Stimulated activated CD8-positive, alpha-beta memory T cell treated with anti-CD3 and anti-CD28 coated beads, Interleukin-7, amount 100 ng/mL, for 48 hours (primary cell): Measurements from ENCODE around the gene ASCL3.
"Not testable (repeated sequence)": the region's sequence is repeated elsewhere in the genome, so short reads cannot be mapped to it uniquely, and the experiment has no call there.

Experiments
- DNase-seq, 2 donors: peaks; one replicate each; pipeline ENCODE4 v3.0.0-alpha.2; 2020; ENCODE audit warnings: low read depth in 1 of 2; ENCODE audit errors: extremely low read depth in 1 of 2

The ASCL3 gene

DNA sequence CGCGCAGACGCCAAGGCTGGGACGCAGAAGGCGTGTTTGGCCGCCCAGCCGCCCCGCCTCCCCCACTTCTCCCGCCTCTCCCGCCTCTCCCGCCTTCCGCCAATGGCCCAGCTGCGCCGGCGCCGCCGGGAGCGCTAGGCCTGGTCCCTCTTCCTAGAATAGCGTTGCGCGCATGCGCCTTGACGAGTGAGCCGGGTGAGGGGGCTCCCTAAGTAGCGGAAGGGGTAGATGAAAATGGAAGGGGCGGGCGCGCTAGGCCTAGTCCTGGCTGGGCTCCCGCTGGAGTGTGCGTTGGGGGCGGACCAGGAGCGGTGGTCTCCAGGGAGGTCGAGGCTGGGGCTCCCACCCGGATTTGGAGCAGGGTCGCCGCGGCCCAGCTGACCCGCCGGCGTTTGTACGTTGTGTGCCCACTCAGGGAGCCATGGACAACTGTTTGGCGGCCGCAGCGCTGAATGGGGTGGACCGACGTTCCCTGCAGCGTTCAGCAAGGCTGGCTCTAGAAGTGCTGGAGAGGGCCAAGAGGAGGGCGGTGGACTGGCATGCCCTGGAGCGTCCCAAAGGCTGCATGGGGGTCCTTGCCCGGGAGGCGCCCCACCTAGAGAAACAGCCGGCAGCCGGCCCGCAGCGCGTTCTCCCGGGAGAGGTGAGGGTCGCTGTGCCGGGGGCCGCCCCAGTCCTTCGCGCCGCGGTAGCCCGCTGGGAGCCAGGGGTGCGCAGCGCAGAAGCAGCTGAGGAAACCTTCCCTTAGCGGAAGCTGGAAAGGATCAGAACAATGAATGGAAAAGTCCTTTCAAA, 31.6 kb downstream of the ASCL3 start, which contains the start of gene AKIP1:
Gene AKIP1, plus strand, starts transcription at position 161 of the 795 bp plus-strand sequence. Its CDS starts 261 bp downstream, at position 422.
- DNase-seq = peak; percentile 83 to 88

DNA sequence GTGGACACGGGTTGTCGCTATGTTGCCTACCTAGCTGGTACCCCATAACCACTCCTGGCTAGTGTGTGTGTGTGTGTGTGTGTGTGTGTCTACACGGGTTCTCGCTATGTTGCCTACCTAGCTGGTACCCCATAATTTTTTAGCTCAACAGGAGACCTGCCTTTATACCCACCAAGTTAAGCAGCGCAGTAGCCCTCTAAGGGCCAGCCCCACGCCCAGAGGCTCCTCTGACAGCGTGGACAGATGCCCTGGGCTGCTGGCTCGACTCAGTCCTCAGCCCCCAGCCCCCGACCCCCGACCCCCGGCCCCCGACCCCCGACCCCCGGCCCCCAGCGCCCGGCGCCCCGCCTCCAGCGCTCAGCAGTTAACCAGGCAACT, 32.2 kb downstream of the ASCL3 start:
- no peak for DNase-seq

DNA sequence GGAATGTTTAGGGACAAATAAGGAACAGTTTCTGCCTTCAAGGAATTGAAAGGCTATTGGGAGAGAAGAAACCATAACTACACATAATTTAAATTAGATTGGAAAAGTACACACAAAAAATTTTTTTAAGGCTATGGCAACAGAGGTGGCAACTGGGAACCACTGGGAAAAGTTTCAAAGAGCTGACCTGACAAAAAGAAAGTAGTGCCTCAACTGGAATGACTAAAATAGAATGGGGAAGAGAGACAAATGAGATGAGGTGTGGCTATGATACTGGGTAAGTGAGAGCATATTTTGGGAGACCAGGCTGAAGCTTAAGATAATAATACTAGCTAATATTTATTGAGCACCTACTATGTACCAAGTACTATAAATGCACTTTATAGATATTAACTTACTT, 34.7 kb downstream of the ASCL3 start:
- DNase-seq = no peak

DNA sequence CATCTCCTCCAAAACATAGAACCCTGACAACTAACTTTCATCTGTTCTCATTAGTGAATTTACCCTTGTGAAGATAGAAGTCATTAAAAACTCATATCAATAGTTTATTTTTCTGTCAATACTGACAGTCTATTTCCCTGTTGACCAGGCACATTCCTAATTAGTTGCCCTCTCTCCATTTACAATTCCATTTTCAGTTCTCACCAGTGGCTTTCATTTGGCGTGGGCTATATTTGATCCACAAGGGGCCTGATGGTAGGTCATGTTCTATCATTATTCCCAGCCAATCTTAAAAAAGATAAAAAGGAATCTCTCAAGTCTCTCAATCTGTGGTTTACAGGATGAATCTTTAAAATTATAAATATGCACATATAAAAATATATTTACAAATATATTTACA, 35.7 kb downstream of the ASCL3 start:
- DNase-seq = no peak

DNA sequence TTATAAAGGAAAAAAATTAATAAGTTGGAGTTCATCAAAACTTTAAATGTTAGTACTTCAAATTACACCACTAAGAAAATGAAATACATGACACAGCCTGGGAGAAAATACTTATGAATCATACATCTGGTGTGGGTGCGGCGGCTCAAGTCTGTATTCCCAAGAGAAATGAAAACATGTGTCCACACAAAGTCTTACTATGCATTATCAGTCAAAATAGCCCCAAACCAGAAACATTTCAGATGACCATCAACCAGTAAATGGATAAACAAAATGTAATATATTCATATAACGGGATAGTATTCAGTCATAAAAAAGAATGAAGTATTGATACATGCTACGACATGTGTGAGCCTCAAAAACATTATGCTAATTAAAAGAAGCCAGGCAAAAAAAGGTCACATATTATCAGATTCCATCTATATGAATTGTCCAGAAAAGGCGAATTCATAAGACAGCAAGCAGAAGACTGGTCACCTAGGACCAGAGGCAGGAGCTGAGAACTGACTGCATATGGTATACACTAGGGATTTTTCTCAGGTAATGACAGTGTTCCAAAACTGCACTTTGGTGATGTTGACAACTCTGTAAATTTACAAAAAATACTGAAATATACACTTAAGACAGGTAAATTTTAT, 37.2 kb downstream of the ASCL3 start:
- DNase-seq = no peak

DNA sequence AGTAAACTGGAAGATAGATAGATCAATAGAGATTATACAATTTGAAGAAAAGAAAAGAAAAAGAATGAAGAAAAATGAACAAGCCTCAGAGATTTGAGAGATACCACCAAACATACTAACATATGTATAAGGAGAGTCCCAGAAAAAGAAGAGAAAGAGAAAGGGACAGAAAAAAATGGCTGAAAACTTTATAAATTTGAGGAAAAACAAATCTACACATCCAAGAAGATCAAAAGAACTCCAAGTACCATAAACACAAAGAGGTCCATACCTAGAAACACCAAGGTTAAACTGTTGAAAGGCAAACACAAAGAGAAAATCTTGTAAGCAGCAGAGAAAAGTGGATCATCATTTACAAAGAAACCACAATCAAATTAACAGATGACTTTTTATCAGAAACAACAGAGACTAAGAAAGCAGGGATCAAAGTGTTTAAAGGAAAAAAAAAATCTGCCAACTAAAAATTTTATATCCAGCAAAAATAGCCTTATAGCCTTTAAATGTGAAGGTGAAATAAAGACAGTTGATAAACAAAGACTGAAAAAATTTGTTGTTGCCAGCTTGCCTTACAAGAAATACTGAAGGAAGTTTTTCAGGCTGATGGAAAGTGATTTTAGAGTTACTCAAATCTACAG, 43.6 kb downstream of the ASCL3 start:
- no peak for DNase-seq

DNA sequence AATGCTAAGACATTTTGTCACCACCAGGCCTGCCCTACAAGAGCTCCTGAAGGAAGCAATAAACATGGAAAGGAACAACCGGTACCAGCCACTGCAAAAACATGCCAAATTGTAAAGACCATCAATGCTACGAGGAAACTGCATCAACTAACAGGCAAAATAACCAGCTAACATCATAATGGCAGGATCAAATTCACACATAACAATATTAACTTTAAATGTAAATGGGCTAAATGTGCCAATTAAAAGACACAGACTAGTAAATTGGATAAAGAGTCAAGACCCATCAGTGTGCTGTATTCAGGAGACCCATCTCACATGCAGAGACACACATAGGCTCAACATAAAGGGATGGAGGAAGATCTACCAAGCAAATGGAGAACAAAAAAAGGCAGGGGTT, 51.6 kb downstream of the ASCL3 start:
- not testable (repeated sequence) for DNase-seq
